CD4-positive, alpha-beta T cell treated with Interferon alpha-2 for 1 hour (primary cell): Measurements from ENCODE around the gene SGMS1.
A peak's percentile ranks its signal among the peaks of the same experiment; 100 is the strongest.

Experiments
- DNase-seq, 2 donors: peaks; one replicate each; pipeline ENCODE4 v3.0.0-alpha.2; 2020 to 2022

SGMS1 gene

GRCh38 chr10:50324680-50325393 is 298.9 kb downstream of the SGMS1 start:
- DNase-seq: no peak

- no peak for DNase-seq
Observed at GRCh38 chr10:50324046-50324445, 299.7 kb downstream of the SGMS1 start.

- DNase-seq: peak; percentile 15 to 19
Observed at GRCh38 chr10:50322077-50322476, 301.7 kb downstream of the SGMS1 start.

DNA sequence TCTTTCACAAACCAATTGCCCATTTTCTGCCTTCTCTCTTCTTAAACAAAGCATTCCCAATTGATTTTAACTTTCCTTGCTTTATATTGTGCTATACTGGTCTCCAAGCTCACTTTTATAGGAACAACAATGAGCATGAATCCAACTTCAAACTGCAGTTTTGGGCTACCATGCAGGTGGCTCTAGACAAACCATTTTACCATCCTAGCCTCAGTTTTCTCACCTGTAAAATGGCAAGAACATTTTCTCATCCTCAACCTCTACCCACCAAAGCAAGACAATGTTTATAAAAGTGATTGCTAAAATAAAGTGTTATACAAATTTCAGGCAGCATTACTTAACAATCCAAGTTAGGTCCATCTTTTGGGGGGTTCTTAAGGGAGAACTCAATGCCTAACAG is 305.6 kb downstream of the SGMS1 start:
- no peak for DNase-seq

DNA sequence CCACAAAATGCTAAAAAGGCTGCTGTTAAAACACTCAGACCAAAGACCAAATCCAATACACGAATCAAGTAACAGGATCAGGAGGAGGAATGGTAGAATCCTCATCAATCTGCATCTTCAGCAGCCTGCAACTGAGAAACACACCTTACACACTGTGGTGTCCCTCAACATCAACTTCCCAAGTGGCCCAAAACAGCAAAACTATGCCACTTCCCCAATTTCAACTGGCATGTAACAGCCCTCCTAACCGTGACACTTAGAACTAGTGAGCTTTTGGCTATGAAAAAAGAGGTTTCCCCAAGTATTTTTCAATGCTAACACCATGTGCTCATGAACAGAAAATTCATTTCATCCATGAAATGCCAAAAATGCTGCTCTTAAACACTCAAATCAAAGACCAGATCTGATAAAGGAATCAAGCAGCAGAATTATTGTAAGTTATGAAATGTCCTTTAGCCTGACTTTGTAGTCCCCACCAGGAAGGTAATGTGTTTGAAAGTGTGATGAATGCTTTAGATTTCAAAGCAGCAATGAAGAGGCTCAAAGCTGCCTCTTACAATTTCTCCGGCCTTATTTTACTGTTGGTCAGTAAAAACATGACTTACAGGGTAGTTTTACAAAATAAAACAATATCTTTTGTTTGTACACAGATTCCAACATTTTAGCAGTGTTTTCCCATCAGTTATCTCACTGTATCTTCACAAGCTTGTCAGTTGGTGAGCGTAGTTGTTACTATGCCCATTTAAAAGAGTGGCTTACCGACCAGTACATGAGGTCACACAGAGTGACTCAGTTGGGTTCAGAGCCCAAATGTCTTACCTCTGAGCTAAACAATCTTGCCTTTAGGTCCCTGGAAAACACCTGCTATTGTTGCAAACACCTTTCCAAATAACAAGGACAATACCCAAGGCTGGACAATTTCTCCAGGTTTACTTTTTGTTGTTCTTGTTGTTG is 306.8 kb downstream of the SGMS1 start:
- no peak for DNase-seq

GRCh38 chr10:50316174-50316573 is 307.6 kb downstream of the SGMS1 start:
- DNase-seq: no peak

- no peak for DNase-seq
Observed at GRCh38 chr10:50315424-50315823, 308.3 kb downstream of the SGMS1 start.

DNA sequence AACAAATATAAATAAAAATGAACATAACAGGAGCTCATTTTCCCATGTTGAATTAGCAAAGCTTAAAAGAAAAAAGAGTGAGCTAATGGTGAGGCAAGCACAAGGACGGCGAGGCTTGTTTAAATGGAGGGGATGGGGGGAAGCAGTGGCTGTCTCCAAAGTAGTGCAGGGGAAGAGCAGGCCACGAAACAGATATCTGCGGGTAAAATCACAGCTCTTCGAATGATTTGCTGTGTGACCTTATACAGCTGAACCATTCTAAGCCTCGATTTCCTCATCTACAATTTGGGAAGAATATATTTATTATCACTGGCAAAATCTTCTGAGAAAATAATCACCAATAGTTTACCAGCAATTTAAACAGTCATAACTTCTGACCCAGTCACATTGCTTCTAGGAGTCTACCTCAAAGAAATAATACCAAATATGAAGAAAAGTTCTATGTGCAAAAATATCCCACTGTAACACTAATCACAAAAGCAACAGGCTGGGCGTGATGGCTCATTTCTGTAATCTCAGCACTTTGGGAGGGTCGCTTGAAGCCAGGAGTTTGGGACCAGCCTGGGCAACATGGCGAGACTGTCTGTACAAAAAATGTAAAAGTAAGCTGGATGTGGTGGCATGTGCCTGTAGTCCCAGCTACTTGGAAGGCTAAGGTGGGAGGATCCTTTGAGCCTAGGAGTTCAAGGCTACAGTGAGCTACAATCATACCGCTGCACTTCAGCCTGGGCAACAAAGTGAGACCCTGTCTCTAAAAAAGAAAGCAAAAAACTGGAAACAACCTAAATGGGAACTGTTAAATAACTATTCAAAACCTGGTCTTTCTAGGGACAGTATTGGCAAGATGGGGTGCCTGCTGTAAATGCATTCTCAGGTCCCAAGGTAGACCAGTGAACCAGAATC is 309.3 kb downstream of the SGMS1 start:
- DNase-seq: no peak

- DNase-seq: no peak
Observed at GRCh38 chr10:50312464-50313437, 311.0 kb downstream of the SGMS1 start.

- DNase-seq: peak in 1 of 2 donors; percentile 16
Observed at GRCh38 chr10:50310560-50311174, 313.1 kb downstream of the SGMS1 start.

DNA sequence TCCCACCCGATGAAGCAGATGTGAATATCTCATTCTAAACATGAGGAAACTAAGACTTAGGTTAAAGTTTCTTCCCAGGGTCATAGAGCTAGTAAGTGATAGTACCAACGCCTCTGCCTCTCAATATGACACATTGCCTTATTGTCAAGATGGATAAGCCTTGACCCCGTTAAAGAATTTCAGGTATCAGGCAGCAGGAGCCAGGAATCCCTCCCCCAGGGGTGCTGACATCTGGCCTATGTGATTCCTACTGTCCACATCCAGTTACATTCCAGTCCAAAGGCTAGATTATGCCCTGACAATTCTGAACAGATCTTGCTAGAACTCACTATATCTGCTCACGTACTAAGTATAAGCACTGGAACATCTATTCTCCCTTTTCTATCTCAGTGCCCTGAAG is 314.4 kb downstream of the SGMS1 start:
- DNase-seq: no peak

GRCh38 chr10:50304660-50305059 is 319.1 kb downstream of the SGMS1 start:
- no peak for DNase-seq

GRCh38 chr10:50299948-50300669 is 323.6 kb downstream of the SGMS1 start:
- no peak for DNase-seq

DNA sequence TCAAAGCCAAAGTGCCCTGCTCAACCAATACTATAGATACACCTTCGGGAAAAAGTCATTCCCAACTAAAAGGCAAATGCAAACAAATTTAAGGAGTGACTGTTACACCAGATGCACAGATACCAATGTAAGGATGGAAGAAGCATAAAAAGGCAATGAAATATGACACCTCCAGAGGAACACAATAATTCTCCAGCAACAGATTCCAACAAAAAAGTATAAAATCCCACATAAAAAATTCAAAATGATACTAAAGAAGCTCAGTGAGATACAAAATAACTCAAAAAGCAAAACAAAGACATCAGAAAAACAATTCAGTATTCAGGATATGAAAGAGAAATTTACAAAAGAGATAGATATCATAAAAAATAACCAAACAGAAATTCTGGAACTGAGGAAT is 328.4 kb downstream of the SGMS1 start:
- DNase-seq: no peak

DNA sequence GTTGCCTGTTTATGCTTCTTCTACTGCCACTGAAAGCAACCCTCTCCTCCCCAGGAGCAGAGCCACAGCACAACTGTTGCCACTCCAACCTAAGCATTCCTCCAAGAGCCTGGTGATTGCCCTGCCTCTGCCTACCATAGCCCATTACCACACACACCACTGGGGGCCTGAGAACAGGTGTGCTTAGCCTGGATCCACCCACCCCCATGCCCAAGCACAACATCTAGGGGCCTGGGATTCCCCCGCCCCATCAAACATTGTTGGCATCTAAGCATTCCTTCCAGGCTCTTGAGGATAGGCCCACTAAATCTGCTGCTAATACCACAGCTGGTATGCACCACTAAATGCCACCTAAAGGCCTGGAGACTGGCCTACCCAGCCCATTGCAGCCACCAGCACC is 329.2 kb downstream of the SGMS1 start:
- no peak for DNase-seq

DNA sequence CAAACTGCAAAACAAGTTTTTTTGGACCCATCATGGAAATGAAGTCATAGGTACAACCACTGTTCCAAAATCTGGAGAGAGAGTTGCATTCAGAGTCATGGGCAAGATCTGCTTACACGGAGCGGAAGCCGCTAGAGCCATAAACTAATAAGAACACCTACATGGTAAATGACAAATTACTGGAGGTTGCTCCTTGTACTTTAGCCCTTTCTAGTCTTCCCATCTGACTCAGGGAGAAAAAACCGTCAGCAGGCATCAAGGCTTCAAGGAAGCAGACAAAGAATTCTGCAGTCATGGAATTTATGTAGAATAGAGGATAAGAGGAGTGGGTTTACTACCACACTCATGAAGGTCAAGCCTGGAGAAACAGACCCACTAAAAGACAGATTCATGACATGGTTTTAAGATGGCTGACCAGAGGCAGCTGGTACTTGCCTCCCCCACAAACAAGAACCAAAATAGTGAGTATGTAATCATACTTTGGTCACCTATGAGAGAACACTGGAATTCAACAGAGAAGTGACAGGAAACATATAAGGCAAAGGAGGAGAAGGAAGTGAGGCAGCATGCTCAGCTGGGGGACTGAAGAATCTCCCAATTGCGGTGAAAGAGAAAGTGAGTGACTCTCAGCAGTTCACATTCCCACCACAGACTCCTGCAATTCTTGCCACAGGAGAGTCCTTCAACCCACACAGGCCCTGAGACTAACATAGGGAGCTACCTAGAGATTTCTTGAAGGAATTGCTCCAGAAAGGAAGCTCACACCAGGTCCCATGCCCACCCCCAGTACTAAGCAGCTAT is 330.0 kb downstream of the SGMS1 start:
- no peak for DNase-seq

- DNase-seq: no peak
Observed at GRCh38 chr10:50291261-50291850, 332.4 kb downstream of the SGMS1 start.

DNA sequence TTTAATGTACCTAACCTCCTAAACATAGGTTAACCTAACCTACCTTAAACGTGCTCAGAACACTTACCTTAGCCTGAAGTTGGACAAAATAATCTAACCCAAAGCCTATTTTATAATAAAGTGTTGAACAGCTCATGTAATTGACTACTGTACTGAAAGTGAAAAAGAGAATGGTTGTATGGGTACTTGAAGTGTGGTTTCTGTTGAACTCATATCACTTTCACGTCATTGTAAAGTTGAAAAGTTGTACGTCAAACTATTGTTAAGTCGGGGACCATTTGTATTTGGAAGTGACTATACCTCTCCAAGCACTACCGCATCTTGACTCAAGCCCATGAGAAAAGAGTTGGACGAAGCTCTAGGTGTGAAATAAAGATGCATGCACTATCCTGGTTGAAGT is 334.6 kb downstream of the SGMS1 start:
- no peak for DNase-seq
